Measurements from ENCODE around the gene POU2F3.

DNA sequence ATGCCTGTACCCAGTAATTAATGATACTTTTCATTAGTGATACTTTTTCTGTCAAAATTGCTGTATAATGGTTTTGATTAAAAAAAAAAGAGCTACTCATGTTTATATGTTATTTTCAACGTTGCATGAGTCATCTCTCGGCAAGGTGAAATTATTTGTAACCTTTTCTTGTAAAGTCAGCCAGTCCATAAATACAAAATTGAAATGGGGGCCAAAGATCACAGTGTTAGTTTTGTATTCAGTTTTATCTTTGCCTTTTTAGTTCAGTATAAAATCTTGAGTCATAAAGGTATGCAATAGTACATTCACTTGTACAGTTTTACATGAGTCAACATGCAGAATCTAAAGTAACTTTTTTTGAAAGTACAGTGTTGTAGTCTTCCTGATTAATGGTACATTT, 100.6 kb downstream of the POU2F3 start:
- TF ChIP-seq, protein P1, sequence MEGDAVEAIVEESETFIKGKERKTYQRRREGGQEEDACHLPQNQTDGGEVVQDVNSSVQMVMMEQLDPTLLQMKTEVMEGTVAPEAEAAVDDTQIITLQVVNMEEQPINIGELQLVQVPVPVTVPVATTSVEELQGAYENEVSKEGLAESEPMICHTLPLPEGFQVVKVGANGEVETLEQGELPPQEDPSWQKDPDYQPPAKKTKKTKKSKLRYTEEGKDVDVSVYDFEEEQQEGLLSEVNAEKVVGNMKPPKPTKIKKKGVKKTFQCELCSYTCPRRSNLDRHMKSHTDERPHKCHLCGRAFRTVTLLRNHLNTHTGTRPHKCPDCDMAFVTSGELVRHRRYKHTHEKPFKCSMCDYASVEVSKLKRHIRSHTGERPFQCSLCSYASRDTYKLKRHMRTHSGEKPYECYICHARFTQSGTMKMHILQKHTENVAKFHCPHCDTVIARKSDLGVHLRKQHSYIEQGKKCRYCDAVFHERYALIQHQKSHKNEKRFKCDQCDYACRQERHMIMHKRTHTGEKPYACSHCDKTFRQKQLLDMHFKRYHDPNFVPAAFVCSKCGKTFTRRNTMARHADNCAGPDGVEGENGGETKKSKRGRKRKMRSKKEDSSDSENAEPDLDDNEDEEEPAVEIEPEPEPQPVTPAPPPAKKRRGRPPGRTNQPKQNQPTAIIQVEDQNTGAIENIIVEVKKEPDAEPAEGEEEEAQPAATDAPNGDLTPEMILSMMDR (IDR thresholded peaks at IDR 0.05) = no peak
- TF ChIP-seq EZH2 (IDR thresholded peaks at IDR 0.05) (no peak), EZH2phosphoT487 (IDR thresholded peaks at IDR 0.05) (no peak)
